H1 (cell line): Measurements from ENCODE around the gene TECPR2.

Source experiments
- BCL11A ChIP-seq, 2 experiments: IDR thresholded peaks; one replicate each; pipeline ENCODE4 v1.6.1; 2011; ENCODE audit warnings: low read depth in 2 of 2, low read length in 2 of 2, mild to moderate bottlenecking in 2 of 2
- CEBPB ChIP-seq: IDR thresholded peaks from 2 replicates; pipeline ENCODE4 v1.6.1; 2012; ENCODE audit warnings: low read depth, low read length
- CTCF ChIP-seq, 3 experiments: IDR thresholded peaks; 1 replicate in 2 of 3; 2 replicates in 1 of 3; pipeline versions ENCODE4 v1.5.1 to v1.6.1; 2011; ENCODE audit warnings: low read length in 3 of 3, mild to moderate bottlenecking in 3 of 3, inconsistent platforms in 2 of 3, low read depth in 1 of 3, moderate library complexity in 1 of 3; ENCODE audit not compliant: insufficient read depth in 1 of 3; ENCODE audit errors: control extremely low read depth in 1 of 3
- EP300 ChIP-seq, 2 experiments: IDR thresholded peaks; 1 replicate in 1 of 2; 2 replicates in 1 of 2; pipeline ENCODE4 v1.6.1; 2011 to 2012; ENCODE audit warnings: low read depth in 2 of 2, low read length in 2 of 2, mild to moderate bottlenecking in 2 of 2, borderline replicate concordance in 1 of 2, inconsistent platforms in 1 of 2, moderate library complexity in 1 of 2
- EZH2 ChIP-seq: fragments of 200-600 bp; sonication (generic); IDR thresholded peaks from 2 replicates; pipeline ENCODE4 v1.7.1; 2012; ENCODE audit warnings: low read depth, mild to moderate bottlenecking, moderate library complexity, low read length, inconsistent platforms; ENCODE audit not compliant: severe bottlenecking
- GTF2F1 ChIP-seq: IDR thresholded peaks from 2 replicates; pipeline ENCODE4 v1.6.1; 2012; ENCODE audit warnings: low read depth, low read length, improper control_type of control experiment, borderline replicate concordance
- JUN ChIP-seq: IDR thresholded peaks from 2 replicates; pipeline ENCODE4 v1.6.1; 2011; ENCODE audit warnings: low read depth, mild to moderate bottlenecking, improper control_type of control experiment, low read length
- JUND ChIP-seq: IDR thresholded peaks from 2 replicates; pipeline ENCODE4 v1.6.1; 2011; ENCODE audit warnings: mild to moderate bottlenecking, improper control_type of control experiment, low read length
- KDM1A ChIP-seq: fragments of 200-600, 300-600 bp; sonication (generic); IDR thresholded peaks from 2 replicates; pipeline ENCODE4 v1.7.1; 2016; ENCODE audit warnings: mild to moderate bottlenecking, low read length, borderline replicate concordance
- POLR2A ChIP-seq, 2 experiments: IDR thresholded peaks; 1 replicate in 1 of 2; 2 replicates in 1 of 2; pipeline ENCODE4 v1.6.1; 2011; ENCODE audit warnings: low read depth in 2 of 2, low read length in 2 of 2, mild to moderate bottlenecking in 2 of 2; ENCODE audit errors: control extremely low read depth in 1 of 2
- RAD21 ChIP-seq, 2 experiments: IDR thresholded peaks in 1 of 2; conservative IDR thresholded peaks in 1 of 2; 2 replicates each; pipeline ENCODE4 v1.6.1; 2011; ENCODE audit warnings: low read depth in 2 of 2, low read length in 2 of 2, improper control_type of control experiment in 1 of 2, inconsistent platforms in 1 of 2, mild to moderate bottlenecking in 1 of 2, moderate library complexity in 1 of 2
- SP4 ChIP-seq: IDR thresholded peaks from 2 replicates; pipeline ENCODE4 v1.6.1; 2012; ENCODE audit warnings: low read length, inconsistent platforms
- ZNF274 ChIP-seq: IDR thresholded peaks from 2 replicates; pipeline ENCODE4 v1.7.0; 2012; ENCODE audit warnings: low read length, borderline replicate concordance; ENCODE audit errors: extremely low read depth

- no peak for TF ChIP-seq CTCF (IDR thresholded peaks at IDR 0.05; ENCODE audit: control extremely low read depth in 1 of 3, insufficient read depth in 1 of 3, low read depth in 1 of 3, low read length in 3 of 3)
- TF ChIP-seq EZH2, result no peak
- TF ChIP-seq JUND, result no peak
- TF ChIP-seq RAD21 (IDR thresholded peaks at IDR 0.05 in 1 of 2, conservative IDR thresholded peaks at IDR 0.05 in 1 of 2; ENCODE audit: low read depth in 2 of 2, low read length in 2 of 2), result no peak
- TF ChIP-seq KDM1A, result no peak
- TF ChIP-seq SP4, result no peak
- no peak for TF ChIP-seq JUN
- no peak for TF ChIP-seq EP300 (IDR thresholded peaks at IDR 0.05; ENCODE audit: borderline replicate concordance in 1 of 2, low read depth in 2 of 2, low read length in 2 of 2)
- TF ChIP-seq ZNF274, result no peak
- TF ChIP-seq CEBPB, result no peak
- no peak for TF ChIP-seq POLR2A (IDR thresholded peaks at IDR 0.05; ENCODE audit: control extremely low read depth in 1 of 2, low read depth in 2 of 2, low read length in 2 of 2)
- no peak for TF ChIP-seq GTF2F1
- no peak for TF ChIP-seq BCL11A (IDR thresholded peaks at IDR 0.05; ENCODE audit: low read depth in 2 of 2, low read length in 2 of 2)
Measured at GRCh38 chr14:102440392-102440791, 77.7 kb downstream of the TECPR2 start.
